ENCODE measurements around the gene GNA12.

DNA sequence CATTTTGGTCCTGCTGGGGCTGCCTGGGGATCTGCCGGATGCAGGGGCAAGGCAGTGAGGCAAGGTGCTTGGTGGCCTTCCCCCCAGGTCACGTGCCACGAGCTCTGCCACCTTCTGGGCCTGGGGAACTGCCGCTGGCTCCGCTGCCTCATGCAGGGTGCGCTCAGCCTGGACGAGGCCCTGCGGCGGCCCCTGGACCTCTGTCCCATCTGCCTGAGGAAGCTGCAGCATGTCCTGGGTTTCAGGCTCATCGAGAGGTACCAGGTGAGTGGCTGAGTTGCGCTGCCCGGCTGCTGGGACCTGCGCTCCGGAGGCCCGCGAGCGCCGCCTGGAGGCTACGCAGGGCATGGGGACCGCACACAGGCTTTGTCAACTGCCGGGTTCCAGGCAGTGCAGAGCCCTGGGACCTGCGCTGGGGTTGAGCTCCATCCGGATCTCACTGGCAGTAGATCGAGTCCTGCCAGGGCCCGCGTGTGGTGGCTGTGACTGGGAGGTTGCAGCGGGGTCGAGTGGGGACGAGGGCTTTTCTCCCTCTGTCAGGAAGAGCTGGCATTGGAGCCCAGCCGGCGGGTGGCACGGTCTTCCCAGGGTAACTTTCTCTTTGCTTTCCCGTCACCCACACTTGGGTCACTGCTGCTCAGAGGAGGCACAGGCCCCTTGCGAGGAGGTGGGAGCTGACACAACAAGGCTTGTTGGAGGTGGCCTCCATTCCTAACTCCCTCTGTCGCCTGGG lies 134.4 kb downstream of the GNA12 start:
- TF ChIP-seq POLR2A (IDR thresholded peaks at IDR 0.05) (no peak), CTCF (IDR thresholded peaks at IDR 0.05) (peak; percentile 89 to 96 (median 93))
